ENCODE results near the gene KCTD14.

GRCh38 chr11:78050964-78051831, 28.1 kb upstream of the KCTD14 start:
- TF ChIP-seq CTCF (IDR thresholded peaks at IDR 0.05) (no peak), POLR2AphosphoS5 (IDR thresholded peaks at IDR 0.05) (no peak), POLR2A (IDR thresholded peaks at IDR 0.05) (no peak)
